KBM-7 (cell line): ENCODE data around the gene MINDY3.

ENCODE experiments used
- DNase-seq: peaks from one replicate; pipeline ENCODE4 v3.0.0-alpha.2; 2015
- in situ Hi-C: fragments of 300-500 bp; cut with MboI; formaldehyde crosslinking; loops from 2 replicates; pipeline ENCODE4 v1.14.3; 2020; ENCODE audit warnings: low sequenced_read_pairs, low pct_unique_long_range_greater_than_20kb, mixed read lengths

MINDY3 gene

DNA sequence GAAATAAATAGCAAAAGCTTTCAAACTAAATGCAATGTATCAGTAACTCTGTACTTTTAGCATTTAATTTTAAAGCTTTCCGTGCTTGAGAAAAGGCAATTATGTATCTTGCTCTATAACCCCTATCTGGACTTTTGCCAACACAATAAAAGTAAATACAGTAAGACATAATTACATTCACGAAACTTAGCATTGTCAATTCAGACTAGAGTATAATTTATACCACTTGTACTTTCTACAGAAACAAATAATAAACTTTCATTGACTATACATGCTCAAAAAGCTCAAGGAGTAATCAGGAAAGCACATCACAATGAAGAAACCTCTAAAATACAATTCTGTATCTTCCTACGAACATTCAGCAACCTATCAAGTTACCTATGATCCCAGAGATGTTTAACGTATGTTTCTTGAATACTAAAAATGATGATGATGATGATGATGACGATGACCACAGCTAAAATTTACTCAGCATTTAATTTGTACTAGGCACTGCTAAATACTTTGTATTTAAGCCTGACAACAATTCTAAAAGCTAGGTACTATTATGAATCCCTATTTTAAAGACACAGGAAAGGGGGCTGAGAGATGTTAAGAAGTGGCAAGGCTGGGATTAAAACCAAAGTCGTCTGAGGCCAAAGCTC, 44.9 kb downstream of the MINDY3 start:
- DNase-seq: no peak
- in situ Hi-C loops: no loop called here

DNA sequence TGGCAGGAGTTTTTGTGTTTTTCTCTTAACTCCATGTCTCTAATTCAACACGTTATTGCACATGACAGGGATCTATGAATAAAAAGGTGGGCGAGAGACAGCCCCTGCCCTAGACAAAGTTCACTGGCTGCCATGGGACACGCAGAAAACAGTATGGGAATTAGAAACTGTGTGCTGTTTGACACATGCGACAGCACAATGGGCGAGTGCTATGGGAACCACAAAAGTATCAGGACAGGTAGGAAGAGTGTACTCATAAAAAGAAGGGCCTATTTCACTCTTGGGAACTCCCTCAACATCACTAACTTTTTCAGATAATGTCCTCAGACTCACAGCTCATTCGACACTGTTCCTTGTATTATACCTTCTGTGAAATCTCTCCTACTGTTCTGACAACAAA, 45.7 kb downstream of the MINDY3 start:
- DNase-seq: no peak
- in situ Hi-C loops: no loop called here

- DNase-seq: no peak
- in situ Hi-C loops: no loop called here
These were observed 46.9 kb downstream of the MINDY3 start for GRCh38 chr10:15813415-15813814.

GRCh38 chr10:15809450-15809849, 50.9 kb downstream of the MINDY3 start:
- no peak for DNase-seq
- in situ Hi-C loops: no loop called here

- in situ Hi-C loops: no loop called here
- no peak for DNase-seq
These were observed 52.0 kb downstream of the MINDY3 start for GRCh38 chr10:15808204-15808797.

DNA sequence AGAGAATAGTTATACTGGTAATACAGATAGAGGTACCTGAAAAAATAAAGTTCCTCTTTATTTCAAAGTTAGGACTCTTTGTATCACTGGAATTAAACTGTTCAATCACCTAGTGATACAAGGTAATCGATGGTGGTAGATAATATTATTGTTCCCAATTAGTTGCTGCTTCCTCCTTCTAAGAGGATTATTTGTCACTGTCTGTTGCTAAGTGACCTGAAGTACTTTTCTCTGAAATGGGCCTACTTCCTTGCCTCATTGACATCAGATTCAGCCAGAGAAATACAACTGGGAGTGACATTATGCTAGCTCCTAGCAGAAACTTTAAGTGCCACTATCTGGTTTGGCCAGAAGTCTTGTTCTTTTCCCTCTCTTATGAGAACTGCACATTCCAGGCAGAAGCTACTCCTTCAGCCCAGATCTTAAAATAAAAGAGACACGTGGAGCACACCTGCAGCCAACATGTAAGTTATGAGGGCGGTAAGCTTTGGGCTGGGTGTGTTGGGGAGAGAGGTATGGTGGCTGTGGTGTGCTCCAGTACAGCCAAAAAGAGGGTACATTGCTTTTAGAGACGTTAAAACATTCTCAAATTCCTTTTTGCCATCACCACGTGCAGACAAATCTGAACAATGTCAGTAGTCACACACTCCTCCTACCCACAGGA, 54.8 kb downstream of the MINDY3 start:
- DNase-seq: no peak
- in situ Hi-C loops: no loop called here

DNA sequence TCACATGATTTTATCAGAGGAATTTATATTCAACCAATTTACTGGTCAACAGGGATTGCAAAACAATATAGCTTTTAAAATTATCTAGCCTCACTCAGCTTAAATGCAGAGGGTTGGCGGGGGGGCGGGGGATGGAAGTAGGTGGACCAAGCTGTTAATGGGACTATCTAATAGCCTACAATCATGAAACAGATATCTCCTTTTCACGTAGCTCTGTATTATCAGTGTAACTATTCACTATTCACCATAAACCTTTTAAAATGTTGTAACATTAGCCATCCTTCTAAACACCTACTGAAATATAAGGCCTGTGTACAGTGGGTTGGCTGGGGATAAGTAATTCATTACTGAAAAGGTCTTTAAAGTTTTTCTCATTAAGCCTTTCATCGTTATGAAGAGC, 56.2 kb downstream of the MINDY3 start:
- in situ Hi-C loops: no loop called here

DNA sequence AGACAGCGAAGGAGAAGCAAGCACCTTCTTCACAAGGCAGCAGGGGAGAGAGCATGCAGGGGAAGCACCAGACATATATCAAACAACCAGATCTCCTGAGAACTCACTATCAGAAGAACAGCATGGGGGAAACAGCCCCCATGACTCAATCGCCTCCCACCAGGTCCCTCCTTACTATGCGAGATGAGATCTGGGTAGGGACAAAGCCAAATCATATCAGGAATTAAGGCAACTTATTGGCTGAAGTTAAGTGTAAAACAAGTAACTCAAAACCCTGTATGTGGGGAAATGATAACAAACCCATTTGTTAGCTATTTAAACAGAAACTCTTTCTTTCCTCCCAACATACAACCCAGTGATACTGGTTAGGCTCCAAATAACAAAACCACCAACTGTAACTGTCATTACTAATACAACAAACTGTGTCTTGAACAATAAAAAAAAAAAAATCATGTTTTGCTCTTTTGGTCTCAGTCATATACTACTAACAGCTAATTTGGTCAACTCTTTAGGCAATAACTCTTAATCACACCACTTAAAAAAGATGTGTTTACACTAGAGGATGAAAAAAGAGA, 57.8 kb downstream of the MINDY3 start:
- DNase-seq: peak; percentile 19
- in situ Hi-C loops: no loop called here

More for the DNA sequence above, 56.2 kb downstream of the MINDY3 start:
- no peak for DNase-seq

DNA sequence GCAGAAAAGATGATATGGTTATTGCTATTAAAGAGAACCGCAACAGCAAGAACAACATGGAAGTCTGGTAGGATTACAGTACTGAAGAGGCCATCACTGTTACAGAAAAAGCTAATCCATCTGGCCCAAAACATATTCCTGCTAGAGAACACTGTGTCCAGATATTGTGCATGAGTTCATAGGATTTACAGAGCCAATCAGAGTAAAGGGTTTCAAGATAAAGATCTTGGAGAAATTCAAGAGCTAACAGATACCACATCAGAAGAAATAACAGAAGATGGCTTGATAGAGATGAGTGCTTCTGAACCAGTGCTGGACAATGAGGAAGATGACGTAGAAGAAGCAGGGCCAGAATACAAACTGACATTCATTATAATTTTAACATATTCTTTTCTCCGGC, 58.7 kb downstream of the MINDY3 start:
- in situ Hi-C loops: no loop called here
- DNase-seq: no peak

DNA sequence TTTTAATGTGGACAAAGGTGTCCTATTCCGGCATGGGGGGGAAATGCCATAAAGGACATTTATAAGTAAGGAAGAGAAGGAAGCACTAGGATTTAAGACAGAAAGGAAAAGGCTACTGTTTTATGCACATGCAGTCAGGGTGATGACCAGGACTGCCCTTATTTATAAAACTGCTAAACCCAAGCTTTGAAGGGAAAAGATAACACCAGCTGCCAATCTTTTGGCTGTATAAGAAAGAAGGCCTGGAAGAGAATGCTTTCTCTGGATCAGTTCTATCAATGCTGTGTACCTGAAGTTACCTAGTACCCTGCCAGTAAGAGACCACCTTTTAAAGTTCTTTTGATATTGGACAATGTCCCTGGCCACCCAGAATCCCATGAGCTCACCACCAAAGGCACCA, 59.2 kb downstream of the MINDY3 start:
- in situ Hi-C loops: no loop called here

DNA sequence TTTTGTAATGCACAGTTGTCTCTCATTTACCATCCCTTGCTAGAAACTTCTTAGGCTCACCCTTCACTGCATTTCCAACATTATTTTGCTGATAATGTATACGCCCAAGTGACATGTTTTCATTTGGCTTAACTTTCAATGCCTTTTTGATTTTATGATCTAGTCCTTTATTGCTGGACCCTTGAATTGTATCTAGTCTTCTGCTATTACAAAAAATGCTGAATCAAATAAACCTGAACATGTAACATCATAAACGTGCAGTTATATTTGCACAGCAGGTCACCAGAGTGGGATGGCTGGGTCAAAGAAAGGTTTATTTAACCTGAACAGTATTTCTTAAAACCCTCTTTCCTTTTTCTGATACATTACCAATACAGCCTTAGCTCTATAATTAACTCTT, 63.0 kb downstream of the MINDY3 start:
- DNase-seq: no peak
- in situ Hi-C loops: no loop called here

More for the DNA sequence above, 59.2 kb downstream of the MINDY3 start:
- DNase-seq: no peak

DNA sequence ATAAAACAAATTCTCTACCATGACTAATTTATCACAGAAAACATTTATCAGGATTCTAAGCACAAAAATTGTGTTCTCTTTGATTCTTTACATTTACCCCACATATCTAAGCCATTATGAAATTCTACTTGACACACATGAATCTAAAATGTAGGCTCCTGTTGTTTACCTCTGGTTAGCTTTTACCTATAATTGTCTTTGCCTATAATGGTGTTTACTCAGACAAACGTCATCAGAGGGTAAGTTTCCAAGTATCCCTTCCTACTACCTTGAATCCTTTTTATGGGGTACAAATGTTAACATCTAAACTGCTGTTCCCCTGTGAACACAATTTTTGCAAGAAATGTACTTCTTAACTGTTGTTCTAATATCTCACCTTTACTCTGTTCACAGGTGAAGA, 63.5 kb downstream of the MINDY3 start:
- DNase-seq: no peak
- in situ Hi-C loops: no loop called here

- in situ Hi-C loops: no loop called here
These were observed 64.1 kb downstream of the MINDY3 start for GRCh38 chr10:15796098-15796759.

DNA sequence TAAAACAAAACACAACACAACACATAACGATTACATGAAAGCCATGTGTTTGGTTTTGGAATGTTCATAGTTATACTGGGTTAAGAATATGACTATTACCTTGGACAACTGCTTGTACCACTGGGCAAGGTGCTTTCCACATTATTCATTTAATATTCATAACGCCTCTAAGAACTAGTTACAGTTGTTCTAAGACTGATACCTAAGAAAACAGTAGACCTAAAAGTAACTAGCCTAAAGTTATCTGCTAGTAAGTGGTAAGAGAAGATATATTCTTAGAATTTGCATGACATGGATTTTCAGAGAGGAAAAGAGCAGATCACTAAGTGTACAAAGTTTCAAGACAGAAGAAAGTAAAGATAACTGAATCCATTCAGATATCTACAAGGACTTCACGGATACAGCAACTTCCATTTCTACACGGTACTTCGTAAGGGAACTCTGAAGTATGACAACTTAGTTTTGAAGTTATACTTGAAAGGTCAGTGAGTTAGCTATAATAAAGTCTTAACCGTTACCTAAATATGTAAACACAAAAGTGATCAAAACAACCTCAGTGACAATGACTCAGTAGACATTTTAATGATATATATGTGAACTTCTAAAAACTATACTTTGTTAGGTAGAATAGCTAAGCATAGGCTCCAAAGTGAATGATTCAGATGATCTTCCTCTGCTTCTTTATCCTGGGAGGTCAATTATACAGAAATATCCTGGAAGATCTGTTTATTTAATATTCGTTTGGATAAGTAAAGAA, 65.1 kb downstream of the MINDY3 start:
- DNase-seq: no peak
- in situ Hi-C loops: no loop called here

More at GRCh38 chr10:15796098-15796759, 64.1 kb downstream of the MINDY3 start:
- DNase-seq: no peak

GRCh38 chr10:15794569-15794968, 65.7 kb downstream of the MINDY3 start:
- DNase-seq: no peak
- in situ Hi-C loops: no loop called here

- no peak for DNase-seq
- in situ Hi-C loops: no loop called here
These were observed 66.6 kb downstream of the MINDY3 start for GRCh38 chr10:15793664-15794063.

DNA sequence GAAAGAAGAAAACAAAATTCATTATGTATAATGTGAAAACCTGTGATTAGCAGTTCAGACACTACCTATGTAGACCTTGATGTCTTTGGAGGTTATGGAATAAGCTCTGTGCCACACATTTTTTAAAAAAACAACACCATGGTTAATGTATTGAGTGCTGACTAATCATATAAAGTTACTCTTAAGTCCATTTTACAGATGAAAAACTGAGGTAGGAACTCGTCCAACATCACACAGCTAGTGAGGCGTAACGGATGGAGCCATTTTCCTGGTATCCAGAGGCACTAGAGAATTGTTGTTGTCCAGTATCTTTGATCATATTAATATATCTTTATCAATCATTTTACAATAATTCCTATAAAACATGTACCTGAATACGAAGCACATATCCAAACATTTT, 67.5 kb downstream of the MINDY3 start:
- in situ Hi-C loops: no loop called here
- DNase-seq: no peak

- in situ Hi-C loops: no loop called here
- DNase-seq: no peak
These were observed 68.3 kb downstream of the MINDY3 start for GRCh38 chr10:15791816-15792524.
